ENCODE data around the gene FAM171A1. TPM values are rescaled to one million over a fixed set of nuclear protein-coding genes. Genes with fewer than 3 reads are reported as not detected.
"Not testable (repeated sequence)": the region's sequence is repeated elsewhere in the genome, so short reads cannot be mapped to it uniquely, and the experiment has no call there.

The FAM171A1 gene
- total RNA-seq, 1 donor from 2014 or later, result 113 TPM

DNA sequence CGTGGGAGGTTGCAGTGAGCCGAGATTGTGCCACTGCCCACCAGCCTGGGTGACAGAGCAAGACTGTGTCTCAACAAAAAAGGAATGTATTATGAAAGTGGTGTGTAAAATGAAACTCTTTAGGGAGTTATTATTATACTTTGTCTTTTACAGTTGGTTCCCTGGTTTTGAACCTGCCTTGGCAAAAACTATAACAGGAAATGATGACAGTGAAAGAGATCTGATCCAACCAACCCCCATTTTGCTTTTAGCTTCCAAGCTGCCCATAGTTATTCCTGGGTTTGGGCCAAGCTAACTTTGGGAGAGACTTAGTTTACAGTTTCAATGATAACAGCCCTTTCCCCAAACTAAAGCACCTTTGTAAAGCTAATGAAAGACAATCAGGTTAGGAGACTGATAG is 168.4 kb downstream of the FAM171A1 start:
- TF ChIP-seq, protein P1, sequence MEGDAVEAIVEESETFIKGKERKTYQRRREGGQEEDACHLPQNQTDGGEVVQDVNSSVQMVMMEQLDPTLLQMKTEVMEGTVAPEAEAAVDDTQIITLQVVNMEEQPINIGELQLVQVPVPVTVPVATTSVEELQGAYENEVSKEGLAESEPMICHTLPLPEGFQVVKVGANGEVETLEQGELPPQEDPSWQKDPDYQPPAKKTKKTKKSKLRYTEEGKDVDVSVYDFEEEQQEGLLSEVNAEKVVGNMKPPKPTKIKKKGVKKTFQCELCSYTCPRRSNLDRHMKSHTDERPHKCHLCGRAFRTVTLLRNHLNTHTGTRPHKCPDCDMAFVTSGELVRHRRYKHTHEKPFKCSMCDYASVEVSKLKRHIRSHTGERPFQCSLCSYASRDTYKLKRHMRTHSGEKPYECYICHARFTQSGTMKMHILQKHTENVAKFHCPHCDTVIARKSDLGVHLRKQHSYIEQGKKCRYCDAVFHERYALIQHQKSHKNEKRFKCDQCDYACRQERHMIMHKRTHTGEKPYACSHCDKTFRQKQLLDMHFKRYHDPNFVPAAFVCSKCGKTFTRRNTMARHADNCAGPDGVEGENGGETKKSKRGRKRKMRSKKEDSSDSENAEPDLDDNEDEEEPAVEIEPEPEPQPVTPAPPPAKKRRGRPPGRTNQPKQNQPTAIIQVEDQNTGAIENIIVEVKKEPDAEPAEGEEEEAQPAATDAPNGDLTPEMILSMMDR (IDR thresholded peaks at IDR 0.05; ENCODE audit: unreplicated experiment), result no peak
- H3K27ac Mint-ChIP-seq (ENCODE audit: unreplicated experiment), result peak overlapping the region; percentile 48
- peaks cover 13% of the 10 kb centered on the region for H3K36me3 Mint-ChIP-seq (ENCODE audit: low read depth, unreplicated experiment)
- DNase-seq (ENCODE audit: low spot score), result no peak
- H3K4me3 Mint-ChIP-seq (ENCODE audit: unreplicated experiment), result no peak overlapping the region
- H3K27me3 Mint-ChIP-seq (ENCODE audit: unreplicated experiment), result peaks cover 7% of the 10 kb centered on the region
- no peaks in the 10 kb centered on the region for H3K4me1 Mint-ChIP-seq (ENCODE audit: unreplicated experiment)
- H3K9me3 Mint-ChIP-seq (ENCODE audit: unreplicated experiment), result no peaks in the 10 kb centered on the region

DNA sequence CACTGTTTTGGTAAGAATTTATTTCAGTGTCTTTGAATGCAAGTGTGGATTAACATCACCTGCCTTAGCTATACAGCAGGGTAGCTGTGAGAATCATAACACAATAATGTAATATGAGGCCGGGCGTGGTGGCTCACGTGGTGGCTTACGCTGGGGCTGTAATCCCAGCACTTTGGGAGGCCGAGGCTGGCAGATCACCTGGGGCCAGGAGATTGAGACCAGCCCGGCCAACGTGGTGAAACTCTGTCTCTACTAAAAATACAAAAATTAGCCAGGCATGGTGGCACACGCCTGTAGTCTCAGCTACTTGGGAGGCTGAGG is 168.8 kb downstream of the FAM171A1 start:
- not testable (repeated sequence) for H3K4me3 Mint-ChIP-seq (ENCODE audit: unreplicated experiment); H3K27ac Mint-ChIP-seq (ENCODE audit: unreplicated experiment); H3K27me3 Mint-ChIP-seq (ENCODE audit: unreplicated experiment); DNase-seq (ENCODE audit: low spot score); H3K9me3 Mint-ChIP-seq (ENCODE audit: unreplicated experiment); H3K4me1 Mint-ChIP-seq (ENCODE audit: unreplicated experiment)
- H3K36me3 Mint-ChIP-seq (ENCODE audit: low read depth, unreplicated experiment), result peaks cover 13% of the 10 kb centered on the region

DNA sequence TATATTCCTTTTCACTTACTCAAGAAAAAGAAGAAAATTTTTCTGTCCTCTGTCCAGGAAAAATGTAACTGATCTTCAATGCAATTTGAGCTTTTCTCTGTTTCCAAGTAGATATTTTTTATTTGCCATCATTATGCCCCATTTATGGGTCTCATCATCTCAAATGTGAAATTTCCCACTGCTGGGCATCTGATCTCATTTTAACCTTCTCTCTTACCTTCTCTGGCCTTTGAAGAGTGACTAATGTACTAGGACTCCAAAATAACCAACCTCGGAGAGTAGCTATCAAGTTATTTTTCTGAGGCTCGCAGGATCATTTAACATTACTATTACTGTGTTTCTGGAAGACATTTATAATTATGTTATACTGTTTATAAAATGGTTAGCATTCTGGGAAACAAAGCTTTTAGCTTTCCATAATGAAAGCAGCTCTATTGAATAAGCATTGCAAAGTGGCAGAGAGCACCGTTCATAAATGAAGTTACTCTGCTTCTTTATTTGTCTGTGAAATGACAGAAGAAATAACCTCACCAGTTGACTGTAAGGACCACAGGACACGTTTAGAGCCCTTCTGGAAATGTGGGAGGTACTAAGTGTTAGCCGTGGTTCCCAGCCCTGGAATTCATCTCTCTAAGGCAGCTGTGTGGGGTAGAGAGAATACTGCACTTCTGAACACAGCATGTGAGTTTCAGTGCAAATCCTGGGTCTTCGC is 169.3 kb downstream of the FAM171A1 start:
- TF ChIP-seq, protein P1 (IDR thresholded peaks at IDR 0.05; ENCODE audit: unreplicated experiment), result no peak
- peaks cover 13% of the 10 kb centered on the region for H3K36me3 Mint-ChIP-seq (ENCODE audit: low read depth, unreplicated experiment)
- no peak overlapping the region for H3K4me3 Mint-ChIP-seq (ENCODE audit: unreplicated experiment)
- no peak for DNase-seq (ENCODE audit: low spot score)
- no peaks in the 10 kb centered on the region for H3K9me3 Mint-ChIP-seq (ENCODE audit: unreplicated experiment)
- no peaks in the 10 kb centered on the region for H3K4me1 Mint-ChIP-seq (ENCODE audit: unreplicated experiment)
- H3K27ac Mint-ChIP-seq (ENCODE audit: unreplicated experiment), result no peak overlapping the region
- H3K27me3 Mint-ChIP-seq (ENCODE audit: unreplicated experiment), result peaks cover 7% of the 10 kb centered on the region

DNA sequence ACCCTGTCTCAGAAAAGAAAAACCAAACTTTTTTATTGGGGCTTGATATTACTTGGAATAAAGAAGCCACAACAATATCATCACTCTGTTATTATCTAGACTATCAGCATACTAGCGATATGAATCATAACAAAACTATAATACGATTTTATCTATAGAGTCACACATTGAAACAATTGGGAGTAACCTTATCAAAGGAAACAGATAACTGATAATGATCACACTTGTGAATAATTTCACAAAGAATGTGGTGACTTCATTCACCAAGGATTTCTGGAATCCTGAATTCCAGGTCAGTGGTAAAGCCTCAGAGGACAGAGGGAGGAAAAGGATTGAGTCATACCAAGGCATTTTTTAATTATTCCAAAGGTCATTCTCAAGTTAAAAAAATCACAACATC is 170.5 kb downstream of the FAM171A1 start:
- H3K27ac Mint-ChIP-seq (ENCODE audit: unreplicated experiment), result no peak overlapping the region
- no peaks in the 10 kb centered on the region for H3K9me3 Mint-ChIP-seq (ENCODE audit: unreplicated experiment)
- no peak overlapping the region for H3K4me3 Mint-ChIP-seq (ENCODE audit: unreplicated experiment)
- H3K4me1 Mint-ChIP-seq (ENCODE audit: unreplicated experiment), result peaks cover 9% of the 10 kb centered on the region
- H3K36me3 Mint-ChIP-seq (ENCODE audit: low read depth, unreplicated experiment), result peaks cover 13% of the 10 kb centered on the region
- no peak for DNase-seq (ENCODE audit: low spot score)
- peaks cover 7% of the 10 kb centered on the region for H3K27me3 Mint-ChIP-seq (ENCODE audit: unreplicated experiment)
- TF ChIP-seq, protein P1 (IDR thresholded peaks at IDR 0.05; ENCODE audit: unreplicated experiment), result no peak

- Mint-ChIP-seq H3K4me3 (ENCODE audit: unreplicated experiment) (no peak overlapping the region), H3K4me1 (ENCODE audit: unreplicated experiment) (peaks cover 11% of the 10 kb centered on the region), H3K27ac (ENCODE audit: unreplicated experiment) (no peak overlapping the region), H3K36me3 (ENCODE audit: low read depth, unreplicated experiment) (peaks cover 10% of the 10 kb centered on the region), H3K9me3 (ENCODE audit: unreplicated experiment) (no peaks in the 10 kb centered on the region), H3K27me3 (ENCODE audit: unreplicated experiment) (peaks cover 4% of the 10 kb centered on the region)
- no peak for DNase-seq (ENCODE audit: low spot score)
- TF ChIP-seq, protein P1 (IDR thresholded peaks at IDR 0.05; ENCODE audit: unreplicated experiment), result no peak
Measured at GRCh38 chr10:15197911-15198310, 173.2 kb downstream of the FAM171A1 start.

All from endothelial cell (in vitro differentiated cells).